OCI-LY1 (cell line): ENCODE measurements around the gene HECTD1.

ENCODE experiments used
- H2AFZ ChIP-seq: fragments of 200-600 bp; sonication (generic), shearing (Covaris generic); 2 replicates; pipeline ENCODE4 v1.6.0; 2014; ENCODE audit warnings: antibody characterized with exemption, mild to moderate bottlenecking, low read length
- H3F3A ChIP-seq: fragments of 200-600 bp; sonication (generic), shearing (Covaris generic); 2 replicates; pipeline ENCODE4 v1.6.0; 2014; ENCODE audit warnings: mild to moderate bottlenecking, antibody characterized with exemption, low read length, moderate library complexity; ENCODE audit not compliant: insufficient read depth
- H3K27ac ChIP-seq: fragments of 200-600 bp; sonication (generic); 2 replicates; pipeline ENCODE4 v1.5.1; 2014; ENCODE audit warnings: low read length, mixed run types, mild to moderate bottlenecking, low read depth; ENCODE audit not compliant: poor library complexity, severe bottlenecking
- H3K27me3 ChIP-seq: fragments of 200-600 bp; sonication (generic); 2 replicates; pipeline ENCODE4 v1.6.0; 2014; ENCODE audit warnings: antibody characterized with exemption, mild to moderate bottlenecking, low read length, moderate library complexity; ENCODE audit not compliant: insufficient read depth
- H3K36me3 ChIP-seq: fragments of 200-600 bp; sonication (generic); 2 replicates; pipeline ENCODE4 v1.6.1; 2014; ENCODE audit warnings: mild to moderate bottlenecking, antibody characterized with exemption, low read length, moderate library complexity, mixed read lengths; ENCODE audit not compliant: insufficient read depth
- H3K4me1 ChIP-seq: fragments of 200-600 bp; sonication (generic); 2 replicates; pipeline ENCODE4 v1.5.1; 2014; ENCODE audit warnings: mild to moderate bottlenecking, low read length, moderate library complexity; ENCODE audit not compliant: insufficient read depth, severe bottlenecking
- H3K4me2 ChIP-seq: fragments of 200-600 bp; sonication (generic), shearing (Covaris generic); 2 replicates; pipeline ENCODE4 v1.6.1; 2014; ENCODE audit warnings: low read length
- H3K4me3 ChIP-seq: fragments of 200-600 bp; sonication (generic); 2 replicates; pipeline ENCODE4 v1.5.1; 2014; ENCODE audit warnings: low read length, low read depth, mild to moderate bottlenecking, mixed read lengths; ENCODE audit not compliant: poor library complexity, severe bottlenecking
- H3K79me2 ChIP-seq: fragments of 200-600 bp; shearing (Covaris generic); 2 replicates; pipeline ENCODE4 v1.6.1; 2016; ENCODE audit warnings: mixed run types, low read length, mixed read lengths; ENCODE audit not compliant: insufficient read depth
- H3K9ac ChIP-seq: fragments of 200-600 bp; sonication (generic), shearing (Covaris generic); 2 replicates; pipeline ENCODE4 v1.6.1; 2014; ENCODE audit warnings: mild to moderate bottlenecking, low read length, mixed read lengths
- H3K9me2 ChIP-seq: fragments of 200-600 bp; sonication (generic), shearing (Covaris generic); 2 replicates; pipeline ENCODE4 v1.6.1; 2014; ENCODE audit warnings: low read depth, mild to moderate bottlenecking, low read length, mixed read lengths
- H3K9me3 ChIP-seq: fragments of 200-600 bp; shearing (Covaris generic); 2 replicates; pipeline ENCODE4 v1.6.1; 2014; ENCODE audit warnings: low read length, mixed read lengths
- H4K20me1 ChIP-seq: fragments of 200-600 bp; sonication (generic), shearing (Covaris generic); 2 replicates; pipeline ENCODE4 v1.6.0; 2016; ENCODE audit warnings: mild to moderate bottlenecking, low read length; ENCODE audit not compliant: insufficient read depth
- CTCF ChIP-seq: fragments of 200-600 bp; sonication (generic), shearing (Covaris generic); IDR thresholded peaks from 2 replicates; pipeline ENCODE4 v1.5.1; 2017; ENCODE audit warnings: mild to moderate bottlenecking, antibody characterized with exemption, low read length, moderate library complexity, mixed read lengths
- EZH2 ChIP-seq: fragments of 200-600 bp; sonication (generic), shearing (Covaris generic); IDR thresholded peaks from 2 replicates; pipeline ENCODE4 v1.8.0; 2017; ENCODE audit warnings: borderline replicate concordance, mixed run types, mild to moderate bottlenecking, antibody characterized with exemption, low read length, moderate library complexity, mixed read lengths

Gene HECTD1

GRCh38 chr14:31180299-31181051, 27.1 kb downstream of the HECTD1 start:
- H2AFZ ChIP-seq: no peak overlapping the region
- H3K4me1 ChIP-seq: no peaks in the 10 kb centered on the region
- no peaks in the 10 kb centered on the region for H3F3A ChIP-seq
- H3K4me2 ChIP-seq: no peak overlapping the region
- peaks cover 30% of the 10 kb centered on the region for H3K36me3 ChIP-seq
- H3K9ac ChIP-seq: no peak overlapping the region
- TF ChIP-seq CTCF: no peak
- TF ChIP-seq EZH2: no peak
- H3K4me3 ChIP-seq: no peak overlapping the region
- no peaks in the 10 kb centered on the region for H4K20me1 ChIP-seq
- H3K9me2 ChIP-seq: no peaks in the 10 kb centered on the region
- H3K27me3 ChIP-seq: no peaks in the 10 kb centered on the region
- H3K79me2 ChIP-seq: 0 out of 2 replicates have a peak, but pooled peaks cover 11% of the 10 kb centered on the region
- H3K9me3 ChIP-seq: no peaks in the 10 kb centered on the region
- H3K27ac ChIP-seq: no peak overlapping the region

GRCh38 chr14:31174433-31174832, 33.2 kb downstream of the HECTD1 start:
- Histone ChIP-seq H3K9me3 (no peaks in the 10 kb centered on the region), H3K27ac (no peak overlapping the region), H3K4me3 (no peak overlapping the region), H3K4me1 (no peaks in the 10 kb centered on the region), H3K9ac (no peak overlapping the region), H3K27me3 (no peaks in the 10 kb centered on the region), H3K36me3 (peaks cover 82% of the 10 kb centered on the region), H3K4me2 (no peak overlapping the region), H4K20me1 (no peaks in the 10 kb centered on the region), H3F3A (no peaks in the 10 kb centered on the region), H3K9me2 (no peaks in the 10 kb centered on the region), H3K79me2 (0 out of 2 replicates have a peak, but pooled peaks cover under 1% of the 10 kb centered on the region), H2AFZ (no peak overlapping the region)
- TF ChIP-seq CTCF (no peak), EZH2 (no peak)

- H3K36me3 ChIP-seq: peaks cover 87% of the 10 kb centered on the region
- no peak overlapping the region for H3K9ac ChIP-seq
- no peaks in the 10 kb centered on the region for H4K20me1 ChIP-seq
- H3K27me3 ChIP-seq: no peaks in the 10 kb centered on the region
- no peak overlapping the region for H3K4me2 ChIP-seq
- no peak overlapping the region for H3K27ac ChIP-seq
- no peaks in the 10 kb centered on the region for H3K4me1 ChIP-seq
- no peaks in the 10 kb centered on the region for H3K79me2 ChIP-seq
- no peaks in the 10 kb centered on the region for H3K9me3 ChIP-seq
- TF ChIP-seq EZH2: no peak
- no peak for TF ChIP-seq CTCF
- no peaks in the 10 kb centered on the region for H3K9me2 ChIP-seq
- no peak overlapping the region for H2AFZ ChIP-seq
- no peak overlapping the region for H3K4me3 ChIP-seq
- H3F3A ChIP-seq: no peaks in the 10 kb centered on the region
Measured at GRCh38 chr14:31173120-31173837, 34.3 kb downstream of the HECTD1 start.
